ENCODE data around the gene ZNF487.

The ZNF487 gene

GRCh38 chr10:43482319-43483078 lies 45.6 kb downstream of the ZNF487 start:
- FAIRE-seq: no peak
- no peak for DNase-seq (ENCODE audit: low spot score)

GRCh38 chr10:43491855-43492254 lies 54.9 kb downstream of the ZNF487 start:
- DNase-seq (ENCODE audit: low spot score) (no peak), FAIRE-seq (no peak)

DNA sequence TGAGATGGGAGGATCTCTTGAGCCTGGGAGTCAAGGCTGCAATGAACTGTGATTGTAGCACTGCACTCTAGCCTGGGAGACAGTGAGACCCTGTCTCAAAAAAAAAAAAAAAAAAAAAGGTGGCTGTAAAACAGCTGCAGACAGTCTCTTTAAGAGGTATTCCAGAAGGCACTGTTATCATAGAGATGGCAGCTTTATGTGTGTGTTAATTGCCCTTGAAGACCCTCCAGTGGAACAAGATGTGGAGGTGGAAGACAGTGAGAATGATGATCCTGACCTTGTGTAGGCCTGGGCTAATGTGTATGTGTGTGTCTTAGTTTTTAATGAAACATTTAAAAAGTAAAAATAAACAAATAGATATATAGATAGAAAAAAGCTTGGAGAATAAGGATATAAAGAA lies 66.0 kb downstream of the ZNF487 start:
- DNase-seq (ENCODE audit: low spot score) (no peak), FAIRE-seq (no peak)

DNA sequence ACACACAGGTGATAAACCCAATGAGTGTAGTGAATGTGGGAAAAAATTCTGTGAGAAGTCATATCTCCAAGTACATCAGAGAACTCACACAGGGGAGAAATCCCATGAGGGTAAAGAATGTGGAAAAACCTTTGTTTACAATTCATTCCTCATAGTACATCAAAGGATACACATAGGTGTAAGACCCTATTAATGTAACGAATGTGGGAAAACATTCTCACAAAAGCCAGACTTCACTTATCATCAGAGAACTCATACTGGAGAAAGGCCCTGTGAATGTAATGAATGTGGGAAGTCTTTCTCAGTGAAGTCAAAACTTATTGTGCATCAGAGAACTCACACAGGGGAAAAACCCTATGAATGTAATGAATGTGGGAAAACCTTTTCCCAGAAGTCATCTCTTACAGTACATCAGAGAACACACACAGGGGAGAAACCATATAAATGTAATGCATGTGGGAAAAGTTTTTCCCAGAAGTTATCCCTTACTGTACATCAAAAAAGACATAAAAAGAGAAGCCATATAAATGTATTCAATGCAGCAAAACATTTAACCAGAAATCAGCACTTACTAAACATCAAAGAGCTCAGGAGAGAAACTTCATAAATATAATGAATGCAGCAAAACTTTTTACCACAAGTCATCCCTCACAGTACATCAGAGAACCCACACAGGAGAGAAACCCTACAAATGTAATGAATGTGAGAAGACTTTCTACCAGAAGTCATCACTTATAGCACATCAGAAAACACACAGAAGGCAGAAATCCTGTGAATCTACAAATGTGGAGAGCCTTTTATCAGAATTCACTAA lies 87.7 kb downstream of the ZNF487 start:
- FAIRE-seq: no peak
- DNase-seq (ENCODE audit: low spot score): no peak

Measured in RCC 7860 (cell line).